Uterus (tissue), 2 donors: Measurements from ENCODE around the gene SETBP1.

Experiments
- CTCF ChIP-seq, 4 experiments: fragments of 200-600 bp in 2 of 4; fragments of 450-650 bp in 2 of 4; sonication (generic) in 2 of 4; IDR thresholded peaks; one replicate each; pipeline ENCODE4 v1.5.1; 2016 to 2019; ENCODE audit warnings: antibody characterized with exemption in 4 of 4, mild to moderate bottlenecking in 2 of 4, moderate library complexity in 1 of 4
- POLR2A ChIP-seq, 2 donors: fragments of 450-650 bp; IDR thresholded peaks; one replicate each; pipeline ENCODE4 v1.6.1; 2016; ENCODE audit warnings: antibody characterized with exemption in 2 of 2, mild to moderate bottlenecking in 1 of 2, moderate library complexity in 1 of 2

DNA sequence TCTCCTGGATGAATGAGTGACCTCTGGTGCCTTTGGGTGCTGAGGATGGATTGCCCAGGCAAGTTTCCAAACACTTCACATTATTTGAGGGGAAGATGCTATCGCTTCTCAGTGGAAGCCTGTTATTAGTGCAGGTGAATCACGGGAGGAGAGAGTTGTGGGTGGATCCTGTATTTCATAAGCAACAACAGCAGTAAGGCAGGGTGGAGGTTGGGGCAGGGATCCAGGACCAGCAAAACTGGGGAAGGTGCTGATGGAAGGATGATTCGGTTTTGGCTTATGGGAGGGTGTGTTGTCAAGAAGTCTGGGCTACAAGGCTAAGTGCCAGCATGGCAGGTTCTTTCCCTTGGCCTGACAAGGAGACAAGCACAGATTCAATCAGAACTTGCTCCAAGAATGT lies 37.7 kb upstream of the SETBP1 start:
- TF ChIP-seq CTCF (IDR thresholded peaks at IDR 0.05) (no peak), POLR2A (IDR thresholded peaks at IDR 0.05) (no peak)
